Endodermal cell (in vitro differentiated cells): ENCODE results near the gene TTC9C. TPM values are rescaled to one million over a fixed set of nuclear protein-coding genes. Genes with fewer than 3 reads are reported as not detected.

Source experiments
- DNase-seq: peaks from one replicate; pipeline ENCODE4 v3.0.0-alpha.2; 2017
- H3K27ac ChIP-seq: 2 replicates; pipeline ENCODE4 v1.5.1; 2013; ENCODE audit warnings: mild to moderate bottlenecking, low read depth, low read length, moderate library complexity
- H3K27me3 ChIP-seq: 2 replicates; pipeline ENCODE4 v1.6.1; 2013; ENCODE audit warnings: mild to moderate bottlenecking, low read length, moderate library complexity; ENCODE audit not compliant: insufficient read depth, control insufficient read depth, poor library complexity, severe bottlenecking
- H3K36me3 ChIP-seq: 2 replicates; pipeline ENCODE4 v1.7.0; 2013; ENCODE audit warnings: mild to moderate bottlenecking, low read length, moderate library complexity; ENCODE audit not compliant: control insufficient read depth, insufficient read depth
- H3K4me1 ChIP-seq: one replicate; pipeline ENCODE4 v1.7.0; 2013; ENCODE audit warnings: low read length; ENCODE audit not compliant: control insufficient read depth, insufficient read depth
- H3K4me3 ChIP-seq: 2 replicates; pipeline ENCODE4 v1.5.1; 2013; ENCODE audit warnings: mild to moderate bottlenecking, low read length, moderate library complexity
- H3K9ac ChIP-seq: 2 replicates; pipeline ENCODE4 v1.6.1; 2013; ENCODE audit warnings: mild to moderate bottlenecking, low read length, moderate library complexity; ENCODE audit not compliant: poor library complexity, severe bottlenecking; ENCODE audit errors: extremely low read depth
- H3K9me3 ChIP-seq: 2 replicates; pipeline ENCODE4 v1.6.1; 2013; ENCODE audit warnings: mild to moderate bottlenecking, low read length, moderate library complexity; ENCODE audit not compliant: control insufficient read depth
- H3K27ac Mint-ChIP-seq: 2 replicates; pipeline ENCODE4 v1.8.0; 2020; ENCODE audit warnings: mixed read lengths
- H3K27me3 Mint-ChIP-seq: 2 replicates; pipeline ENCODE4 v1.8.0; 2021; ENCODE audit warnings: mild to moderate bottlenecking, mixed read lengths; ENCODE audit not compliant: insufficient read depth
- H3K36me3 Mint-ChIP-seq: 2 replicates; pipeline ENCODE4 v1.8.0; 2020; ENCODE audit warnings: low read depth, mixed read lengths
- H3K4me1 Mint-ChIP-seq: 2 replicates; pipeline ENCODE4 v1.8.0; 2020; ENCODE audit warnings: mixed read lengths
- H3K4me3 Mint-ChIP-seq: 2 replicates; pipeline ENCODE4 v1.8.0; 2020; ENCODE audit warnings: mild to moderate bottlenecking, moderate library complexity, mixed read lengths
- H3K9me3 Mint-ChIP-seq: 2 replicates; pipeline ENCODE4 v1.8.0; 2020; ENCODE audit warnings: mild to moderate bottlenecking, mixed read lengths
- CTCF ChIP-seq: fragments of 200-600 bp; sonication (generic); conservative IDR thresholded peaks from 2 replicates; pipeline ENCODE4 v1.5.0; 2021; ENCODE audit warnings: antibody characterized with exemption, mild to moderate bottlenecking
- WGBS, 2 experiments: methylation state at CpG; one replicate each; pipeline versions ENCODE4 v1.1.5 to v1.1.7; 2013; ENCODE audit warnings: missing lambda C conversion rate in 2 of 2, mixed read lengths in 1 of 2; ENCODE audit not compliant: insufficient coverage in 1 of 2, insufficient read length in 1 of 2; 5-methylcytosine and 5-hydroxymethylcytosine counted together
- total RNA-seq, 2 donors: library from RNA; stranded (reverse); fragmentation: NEBNext Ultra II Directional in 1 of 2; extraction: Animal tissue kit (Norgen Biotek cat#: 25700) in 1 of 2; gene quantifications; 2 replicates in 1 of 2; 3 replicates in 1 of 2; pipeline ENCODE4 v1.2.1, GENCODE V29; 2021

The TTC9C gene
- total RNA-seq, 2 donors from 2014 or later, result 40.0 to 55.4 TPM

- Mint-ChIP-seq H3K4me3 (peak overlapping the region; percentile 96), H3K27ac (peak overlapping the region; percentile 99), H3K36me3 (peaks cover 24% of the 10 kb centered on the region), H3K4me1 (peaks cover 18% of the 10 kb centered on the region), H3K27me3 (no peaks in the 10 kb centered on the region), H3K9me3 (no peaks in the 10 kb centered on the region)
- no peaks in the 10 kb centered on the region for H3K9me3 ChIP-seq
- no peak for DNase-seq
- TF ChIP-seq CTCF, result no peak
- H3K36me3 ChIP-seq, result peaks cover 16% of the 10 kb centered on the region
- H3K27me3 ChIP-seq, result no peaks in the 10 kb centered on the region
- peak overlapping the region; percentile 26 for H3K9ac ChIP-seq
- WGBS, 2 experiments, result 87 to 95% methylated on average over 12 to 15 of the region's 15 CpGs
- H3K4me1 ChIP-seq, result peaks cover 4% of the 10 kb centered on the region
- peak overlapping the region; percentile 87 for H3K4me3 ChIP-seq
- peak overlapping the region; percentile 60 for H3K27ac ChIP-seq
These were observed 24.9 kb downstream of the TTC9C start for GRCh38 chr11:62752994-62753735.

GRCh38 chr11:62753736-62754603 lies 25.7 kb downstream of the TTC9C start, which contains the start of gene ZBTB3:
TSS of gene ZBTB3 (minus strand) at chr11:62754160. CDS start at chr11:62753664, 496 bp downstream.
- peak within 1 kb of the TSS; percentile 87 for H3K4me3 ChIP-seq
- peaks cover 4% of the 10 kb centered on the region for H3K4me1 ChIP-seq
- H3K9me3 ChIP-seq, result no peaks in the 10 kb centered on the region
- H3K27me3 ChIP-seq, result no peaks in the 10 kb centered on the region
- Mint-ChIP-seq H3K27ac (peak within 1 kb of the TSS; percentile 99), H3K4me1 (peaks cover 21% of the 10 kb centered on the region), H3K9me3 (no peaks in the 10 kb centered on the region), H3K27me3 (no peaks in the 10 kb centered on the region), H3K4me3 (peak within 1 kb of the TSS; percentile 96), H3K36me3 (peaks cover 21% of the 10 kb centered on the region)
- DNase-seq, result peak; percentile 99
- H3K36me3 ChIP-seq, result peaks cover 16% of the 10 kb centered on the region
- H3K27ac ChIP-seq, result peak within 1 kb of the TSS; percentile 60
- 2% methylated on average over 22 to 47 of the region's 47 CpGs for WGBS, 2 experiments
- peak within 1 kb of the TSS; percentile 42 for H3K9ac ChIP-seq
- no peak for TF ChIP-seq CTCF

DNA sequence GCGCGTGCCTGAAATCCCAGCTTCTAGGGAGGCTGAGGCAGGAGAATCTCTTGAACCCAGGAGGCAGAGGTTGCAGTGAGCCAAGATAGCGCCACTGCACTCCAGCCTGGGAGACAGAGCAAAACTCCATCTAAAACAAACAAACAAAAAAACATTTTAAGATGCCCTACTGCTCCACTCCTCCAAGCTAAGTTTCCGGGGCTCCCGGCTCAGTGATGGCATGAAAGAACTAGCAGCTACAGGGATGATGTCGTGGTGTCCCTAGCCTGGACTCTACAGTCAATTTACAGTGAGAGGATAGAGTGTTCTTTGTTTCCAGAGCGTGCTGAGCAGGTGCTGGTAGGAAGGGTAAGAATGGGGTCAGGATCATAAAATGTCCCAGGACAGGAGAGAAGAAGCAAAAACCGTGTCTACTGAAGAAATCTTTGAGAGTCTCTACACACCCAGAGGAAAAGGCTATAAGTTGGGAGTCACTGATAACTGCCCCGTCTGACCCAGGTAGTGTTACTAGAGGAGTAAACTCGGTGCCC lies 26.9 kb downstream of the TTC9C start:
- DNase-seq, result no peak
- H3K4me1 Mint-ChIP-seq, result peaks cover 18% of the 10 kb centered on the region
- H3K27ac Mint-ChIP-seq, result no peak overlapping the region
- peaks cover 4% of the 10 kb centered on the region for H3K4me1 ChIP-seq
- no peak overlapping the region for H3K9ac ChIP-seq
- no peak overlapping the region for H3K4me3 ChIP-seq
- peak overlapping the region; percentile 96 for H3K4me3 Mint-ChIP-seq
- WGBS, 2 experiments, result 89 to 94% methylated on average over 9 to 10 of the region's 10 CpGs
- no peaks in the 10 kb centered on the region for H3K27me3 ChIP-seq
- H3K36me3 ChIP-seq, result peaks cover 11% of the 10 kb centered on the region
- no peaks in the 10 kb centered on the region for H3K9me3 Mint-ChIP-seq
- H3K36me3 Mint-ChIP-seq, result peaks cover 14% of the 10 kb centered on the region
- no peaks in the 10 kb centered on the region for H3K9me3 ChIP-seq
- H3K27ac ChIP-seq, result no peak overlapping the region
- H3K27me3 Mint-ChIP-seq, result no peaks in the 10 kb centered on the region
- no peak for TF ChIP-seq CTCF
